OCI-LY7 (cell line): ENCODE results near the gene CXorf58. TPM values are rescaled to one million over a fixed set of nuclear protein-coding genes. Genes with fewer than 3 reads are reported as not detected.
"Not testable (repeated sequence)": the region's sequence is repeated elsewhere in the genome, so short reads cannot be mapped to it uniquely, and the experiment has no call there.

Source experiments
- BruUV-seq: library from RNA; stranded (reverse); fragments of 400-500 nt; replicated peaks from 2 replicates; lab custom pipeline; 2021; lab: Mats Ljungman, UMichigan
- CTCF ChIA-PET: fragments of 300-600 bp; sonication (Branson Sonifier 250); formaldehyde crosslinking; loops from one replicate; lab custom pipeline; 2022; ENCODE audit warnings: antibody characterized with exemption; ENCODE audit not compliant: unreplicated experiment; lab: Charles Lee
- POLR2A ChIA-PET: fragments of 300-600 bp; sonication (Branson Sonifier 250); formaldehyde crosslinking; loops from one replicate; lab custom pipeline; 2022; ENCODE audit warnings: antibody characterized with exemption; lab: Charles Lee
- DNase-seq: peaks from one replicate; pipeline ENCODE4 v3.0.0-alpha.2; 2015; ENCODE audit warnings: low spot score
- H2AFZ ChIP-seq: fragments of 200-600 bp; sonication (generic), shearing (Covaris generic); 2 replicates; pipeline ENCODE4 v1.6.1; 2014; ENCODE audit warnings: mild to moderate bottlenecking, antibody characterized with exemption, low read length, moderate library complexity
- H3K27ac ChIP-seq: fragments of 200-600 bp; sonication (generic); 2 replicates; pipeline ENCODE4 v1.5.1; 2014; ENCODE audit warnings: mixed run types, low read depth, mild to moderate bottlenecking, moderate library complexity, low read length, inconsistent platforms; ENCODE audit not compliant: poor library complexity, severe bottlenecking
- H3K36me3 ChIP-seq: fragments of 200-600 bp; sonication (generic); 2 replicates; pipeline ENCODE4 v1.6.1; 2014; ENCODE audit warnings: mild to moderate bottlenecking, antibody characterized with exemption, low read length, moderate library complexity, mixed read lengths; ENCODE audit not compliant: insufficient read depth
- H3K4me1 ChIP-seq: fragments of 200-600 bp; sonication (generic); 2 replicates; pipeline ENCODE4 v1.5.1; 2014; ENCODE audit warnings: mild to moderate bottlenecking, low read length; ENCODE audit not compliant: insufficient read depth, poor library complexity, severe bottlenecking
- H3K4me2 ChIP-seq: fragments of 200-600 bp; sonication (generic); 2 replicates; pipeline ENCODE4 v1.6.1; 2014; ENCODE audit warnings: mild to moderate bottlenecking, low read length
- H3K4me3 ChIP-seq: fragments of 200-600 bp; sonication (generic); 2 replicates; pipeline ENCODE4 v1.5.1; 2014; ENCODE audit warnings: mild to moderate bottlenecking, low read depth, low read length; ENCODE audit not compliant: poor library complexity, severe bottlenecking
- H3K79me2 ChIP-seq: fragments of 200-600 bp; sonication (generic); 2 replicates; pipeline ENCODE4 v1.6.1; 2016; ENCODE audit warnings: low read depth, mild to moderate bottlenecking, low read length, moderate library complexity, mixed read lengths; ENCODE audit not compliant: insufficient read depth
- H3K9me2 ChIP-seq: fragments of 200-600 bp; sonication (generic); 2 replicates; pipeline ENCODE4 v1.6.1; 2016; ENCODE audit warnings: mild to moderate bottlenecking, low read length, mixed read lengths; ENCODE audit not compliant: insufficient read depth
- H3K9me3 ChIP-seq: fragments of 200-600 bp; sonication (generic); 2 replicates; pipeline ENCODE4 v1.6.1; 2014; ENCODE audit warnings: mild to moderate bottlenecking, mixed run types, low read length, mixed read lengths
- H4K20me1 ChIP-seq: fragments of 200-600 bp; sonication (generic); 2 replicates; pipeline ENCODE4 v1.6.1; 2014; ENCODE audit warnings: mild to moderate bottlenecking, antibody characterized with exemption, low read length, moderate library complexity, mixed read lengths; ENCODE audit not compliant: insufficient read depth
- EZH2phosphoT487 ChIP-seq: fragments of 200-600 bp; sonication (generic); IDR thresholded peaks from 2 replicates; pipeline ENCODE4 v1.6.1; 2018; ENCODE audit warnings: low read depth, borderline replicate concordance, mild to moderate bottlenecking, mixed run types, antibody characterized with exemption, low read length, moderate library complexity, mixed read lengths
- intact Hi-C: fragments of 100-400 bp; cut with micrococcal nuclease; formaldehyde crosslinking; loops from one replicate; pipeline ENCODE4 v1.10.0; 2022; ENCODE audit not compliant: unreplicated experiment
- total RNA-seq, 2 experiments: library from RNA; depleted of rRNA in 1 of 2; stranded (reverse); fragments of >200 nt in 1 of 2; shearing (Covaris generic) in 1 of 2; gene quantifications; 2 replicates each; pipeline ENCODE4 v1.2.3, GENCODE V29; 2014 to 2022
- TF ChIP-seq, protein P1 (sequence below): fragments of 200-600 bp; sonication (generic); conservative IDR thresholded peaks from 2 replicates; pipeline ENCODE4 v1.5.1; 2014; ENCODE audit warnings: mild to moderate bottlenecking, antibody characterized with exemption, low read length, moderate library complexity, mixed read lengths

Gene CXorf58
- total RNA-seq, 2 experiments from 2014 or later: 0.46 TPM; not detected in 1

DNA sequence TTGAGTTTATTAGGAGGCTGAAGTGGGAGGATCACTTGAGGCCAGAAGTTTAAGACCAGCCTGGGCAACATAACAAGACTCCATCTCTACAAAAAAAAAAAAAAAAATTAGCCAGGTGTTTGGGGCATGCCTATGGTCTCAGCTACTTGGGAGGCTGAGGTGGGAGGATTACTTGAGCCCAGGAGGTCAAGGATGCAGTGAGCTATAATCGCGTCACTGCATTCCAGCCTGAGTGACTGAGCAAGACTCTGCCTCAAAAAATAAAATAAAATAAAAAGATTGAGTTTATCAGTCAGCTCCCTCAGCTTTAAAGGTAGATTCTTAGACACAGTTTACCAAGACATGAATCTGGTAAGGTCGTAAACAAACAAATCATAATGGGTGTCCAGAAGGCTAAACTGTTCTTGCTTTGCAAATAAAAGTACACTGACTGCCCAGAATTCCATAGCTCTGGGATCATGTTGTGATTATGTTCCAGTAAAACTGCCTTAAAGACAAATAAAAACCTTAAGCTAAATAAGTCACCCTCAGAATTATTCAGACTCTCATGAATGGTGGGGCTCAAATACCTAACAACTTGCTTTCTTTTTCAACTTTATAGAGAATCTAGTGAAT, 18.8 kb upstream of the CXorf58 start:
- H3K4me2 ChIP-seq: no peak overlapping the region
- H3K9me2 ChIP-seq: no peaks in the 10 kb centered on the region
- ChIA-PET POLR2A (interaction anchor here (0.7 to 1.0 kb wide), 3 partner anchors 12 to 108 kb away, joined by 3 to 5 read pairs (median 4); no protein-coding TSS in a partner anchor), CTCF (no interaction called here)
- H3K4me3 ChIP-seq: no peak overlapping the region
- no peaks in the 10 kb centered on the region for H3K9me3 ChIP-seq
- no peak for TF ChIP-seq EZH2phosphoT487
- TF ChIP-seq, protein P1, sequence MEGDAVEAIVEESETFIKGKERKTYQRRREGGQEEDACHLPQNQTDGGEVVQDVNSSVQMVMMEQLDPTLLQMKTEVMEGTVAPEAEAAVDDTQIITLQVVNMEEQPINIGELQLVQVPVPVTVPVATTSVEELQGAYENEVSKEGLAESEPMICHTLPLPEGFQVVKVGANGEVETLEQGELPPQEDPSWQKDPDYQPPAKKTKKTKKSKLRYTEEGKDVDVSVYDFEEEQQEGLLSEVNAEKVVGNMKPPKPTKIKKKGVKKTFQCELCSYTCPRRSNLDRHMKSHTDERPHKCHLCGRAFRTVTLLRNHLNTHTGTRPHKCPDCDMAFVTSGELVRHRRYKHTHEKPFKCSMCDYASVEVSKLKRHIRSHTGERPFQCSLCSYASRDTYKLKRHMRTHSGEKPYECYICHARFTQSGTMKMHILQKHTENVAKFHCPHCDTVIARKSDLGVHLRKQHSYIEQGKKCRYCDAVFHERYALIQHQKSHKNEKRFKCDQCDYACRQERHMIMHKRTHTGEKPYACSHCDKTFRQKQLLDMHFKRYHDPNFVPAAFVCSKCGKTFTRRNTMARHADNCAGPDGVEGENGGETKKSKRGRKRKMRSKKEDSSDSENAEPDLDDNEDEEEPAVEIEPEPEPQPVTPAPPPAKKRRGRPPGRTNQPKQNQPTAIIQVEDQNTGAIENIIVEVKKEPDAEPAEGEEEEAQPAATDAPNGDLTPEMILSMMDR: no peak
- no peaks in the 10 kb centered on the region for H3K79me2 ChIP-seq
- no peaks in the 10 kb centered on the region for H3K36me3 ChIP-seq
- DNase-seq: no peak
- no peaks in the 10 kb centered on the region for H3K4me1 ChIP-seq
- intact Hi-C loops: no loop called here
- no peak overlapping the region for H2AFZ ChIP-seq
- no TSS peak for BruUV-seq
- no peak overlapping the region for H3K27ac ChIP-seq
- H4K20me1 ChIP-seq: no peaks in the 10 kb centered on the region

DNA sequence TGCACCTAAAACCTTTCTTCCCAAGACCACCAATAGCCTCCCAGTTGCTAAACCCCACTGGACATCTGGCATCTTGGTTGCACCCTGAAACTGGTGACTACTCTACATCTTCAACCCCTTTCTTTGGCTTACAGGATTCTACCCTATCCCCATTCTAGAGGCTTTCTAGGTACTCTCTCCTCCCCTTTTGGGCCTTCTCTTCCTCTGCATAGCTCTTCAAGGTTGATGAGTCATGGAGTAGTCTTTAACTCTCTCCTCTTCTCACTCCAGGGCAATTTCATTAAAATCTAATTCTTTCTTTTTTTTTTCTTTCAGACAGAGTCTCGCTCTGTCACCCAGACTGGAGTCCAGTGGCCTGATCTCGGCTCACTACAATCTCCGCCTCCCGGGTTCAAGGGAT, 16.9 kb upstream of the CXorf58 start:
- no peaks in the 10 kb centered on the region for H3K4me1 ChIP-seq
- no peaks in the 10 kb centered on the region for H4K20me1 ChIP-seq
- no peaks in the 10 kb centered on the region for H3K9me3 ChIP-seq
- no peaks in the 10 kb centered on the region for H3K79me2 ChIP-seq
- H2AFZ ChIP-seq: no peak overlapping the region
- DNase-seq: no peak
- no peaks in the 10 kb centered on the region for H3K36me3 ChIP-seq
- ChIA-PET CTCF (no interaction called here), POLR2A (no interaction called here)
- no TSS peak for BruUV-seq
- H3K4me3 ChIP-seq: no peak overlapping the region
- H3K9me2 ChIP-seq: no peaks in the 10 kb centered on the region
- H3K27ac ChIP-seq: no peak overlapping the region
- no peak for TF ChIP-seq EZH2phosphoT487
- TF ChIP-seq, protein P1: no peak
- no peak overlapping the region for H3K4me2 ChIP-seq
- intact Hi-C loops: no loop called here

DNA sequence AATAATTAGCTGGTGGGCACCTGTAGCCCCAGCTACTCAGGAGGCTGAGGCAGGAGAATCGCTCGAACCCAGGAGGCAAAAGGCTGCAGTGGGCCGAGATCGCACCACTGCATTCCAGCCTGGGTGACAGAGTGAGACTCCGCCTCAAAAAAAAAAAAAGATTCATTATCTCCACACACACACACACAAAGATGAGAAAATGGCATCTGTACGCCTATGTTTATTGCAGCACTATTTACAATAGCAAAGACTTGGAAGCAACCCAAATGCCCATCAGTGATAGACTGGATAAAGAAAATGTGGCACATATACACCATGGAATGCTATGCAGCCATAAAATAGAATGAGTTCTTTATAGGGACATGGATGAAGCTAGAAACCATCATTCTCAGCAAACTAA, 12.8 kb upstream of the CXorf58 start:
- intact Hi-C loops, H3K4me1 ChIP-seq, DNase-seq, H3K36me3 ChIP-seq, H3K4me3 ChIP-seq, H3K9me2 ChIP-seq, CTCF ChIA-PET, H3K27ac ChIP-seq, H3K4me2 ChIP-seq, BruUV-seq, H3K79me2 ChIP-seq, H2AFZ ChIP-seq, H4K20me1 ChIP-seq, H3K9me3 ChIP-seq: not testable (repeated sequence)
- POLR2A ChIA-PET: interaction anchor here (1.0 kb wide), 1 partner anchor 12 kb away, joined by 3 read pairs; no protein-coding TSS in a partner anchor

DNA sequence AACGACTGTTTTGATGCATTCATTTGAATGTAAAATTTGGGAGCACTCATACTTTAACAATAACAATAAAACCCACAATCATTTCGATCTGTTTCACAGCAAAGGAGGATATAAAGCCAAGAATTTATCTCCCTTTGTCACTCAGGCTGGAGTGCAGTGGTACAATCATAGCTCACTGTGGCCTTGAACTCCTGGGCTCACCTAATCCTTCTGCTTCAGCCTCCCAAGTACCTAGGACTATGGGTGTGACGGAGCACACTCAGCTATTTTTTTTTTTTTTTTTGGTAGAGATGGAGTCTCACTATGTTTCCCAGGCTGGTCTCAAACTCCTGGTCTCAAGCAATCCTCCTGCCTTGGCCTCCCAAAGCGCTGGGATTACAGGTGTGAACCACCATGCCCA, 11.3 kb upstream of the CXorf58 start:
- H3K79me2 ChIP-seq, H3K9me2 ChIP-seq, BruUV-seq, H3K27ac ChIP-seq, H3K4me1 ChIP-seq, intact Hi-C loops, H3K4me2 ChIP-seq, H3K36me3 ChIP-seq, H3K9me3 ChIP-seq, DNase-seq, H4K20me1 ChIP-seq, CTCF ChIA-PET, H3K4me3 ChIP-seq, H2AFZ ChIP-seq, POLR2A ChIA-PET: not testable (repeated sequence)
